Stimulated activated CD8-positive, alpha-beta memory T cell treated with anti-CD3 and anti-CD28 coated beads, Interleukin-4, amount 100 ng/mL, for 4 hours (primary cell): ENCODE measurements around the gene AXDND1.
"Not testable (repeated sequence)": the region's sequence is repeated elsewhere in the genome, so short reads cannot be mapped to it uniquely, and the experiment has no call there.

Experiments used
- DNase-seq, 2 donors: peaks; one replicate each; pipeline ENCODE4 v3.0.0-alpha.2; 2020; ENCODE audit warnings: low read depth in 2 of 2, low spot score in 1 of 2

AXDND1 gene

DNA sequence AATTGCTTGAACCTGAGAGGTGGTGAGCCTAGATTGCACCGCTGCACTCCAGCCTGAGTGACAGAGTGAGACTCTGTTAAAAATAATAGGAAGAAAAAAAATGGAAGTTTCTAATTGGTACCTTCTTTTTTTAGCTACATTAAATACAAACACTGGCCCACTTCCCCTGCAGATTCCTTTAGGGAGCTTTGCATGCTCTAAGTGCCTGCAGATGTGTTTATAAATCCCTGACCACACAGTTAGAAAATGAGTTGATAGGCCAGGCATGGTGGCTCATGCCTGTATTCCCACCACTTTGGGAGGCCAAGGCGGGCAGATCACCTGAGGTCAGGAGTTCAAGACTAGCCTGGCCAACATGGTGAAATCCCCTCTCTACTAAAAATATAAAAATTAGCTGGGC lies 4.1 kb upstream of the AXDND1 start:
- DNase-seq = not testable (repeated sequence)

DNA sequence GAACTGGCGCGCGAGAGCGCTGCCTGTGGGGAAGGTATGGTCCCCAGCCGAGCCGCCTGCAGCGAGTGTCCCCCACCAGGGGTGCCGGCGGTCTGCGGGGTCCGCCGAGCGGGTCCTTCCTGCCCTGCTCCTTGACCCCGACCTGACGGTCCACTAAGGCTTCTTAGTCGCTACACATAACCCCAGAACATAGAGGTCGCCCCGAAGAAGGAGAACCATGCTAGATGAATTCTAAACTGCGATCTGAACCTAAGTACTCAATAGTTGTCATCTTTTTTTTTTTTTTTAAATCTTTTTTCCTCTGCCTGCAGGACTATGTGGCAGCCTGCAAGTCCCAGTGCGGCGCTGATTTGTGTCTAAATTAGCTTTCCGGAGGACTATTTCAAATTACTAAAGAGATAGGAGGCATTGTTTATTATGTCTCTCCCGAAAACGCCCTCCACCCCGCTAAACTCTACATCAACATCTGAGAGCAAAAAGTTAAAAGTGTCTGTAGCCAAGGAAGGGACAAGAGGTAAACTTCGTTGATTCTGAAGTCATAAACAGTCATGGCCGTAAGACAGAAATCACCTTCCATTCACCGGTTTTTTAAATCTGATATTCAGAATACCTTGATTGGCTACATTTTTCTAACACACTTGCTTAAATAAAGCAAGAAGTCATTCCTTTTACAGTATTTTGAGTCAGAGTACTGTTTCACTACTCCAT lies 476 bp downstream of the AXDND1 start:
- DNase-seq = no peak

DNA sequence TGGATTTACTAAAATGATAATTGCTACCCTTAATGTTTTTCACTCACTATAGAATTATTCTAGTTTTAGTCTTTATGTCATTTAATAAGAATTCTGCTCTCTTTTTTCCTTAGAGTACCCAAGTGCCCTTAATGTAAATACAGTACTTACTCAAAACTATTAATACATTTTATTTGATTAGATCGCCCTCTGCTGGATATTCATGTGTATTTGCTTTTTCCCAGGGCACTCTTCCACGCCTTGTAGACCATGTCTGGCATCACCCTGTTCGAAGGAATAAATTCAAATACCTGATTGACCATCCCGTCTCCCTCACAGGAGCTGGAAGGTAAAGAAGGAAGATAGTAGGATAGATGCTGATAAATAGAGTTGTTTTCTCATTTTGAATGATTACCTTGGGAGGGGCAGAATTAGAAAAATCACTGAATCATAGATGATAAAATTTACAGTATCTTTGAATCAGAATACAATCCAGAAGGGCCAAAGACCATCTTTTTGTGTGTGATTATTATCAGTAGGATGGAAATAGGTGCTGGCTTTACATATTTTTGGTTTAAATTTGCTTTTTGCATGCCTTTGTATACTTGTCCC lies 4.1 kb downstream of the AXDND1 start:
- DNase-seq = no peak

DNA sequence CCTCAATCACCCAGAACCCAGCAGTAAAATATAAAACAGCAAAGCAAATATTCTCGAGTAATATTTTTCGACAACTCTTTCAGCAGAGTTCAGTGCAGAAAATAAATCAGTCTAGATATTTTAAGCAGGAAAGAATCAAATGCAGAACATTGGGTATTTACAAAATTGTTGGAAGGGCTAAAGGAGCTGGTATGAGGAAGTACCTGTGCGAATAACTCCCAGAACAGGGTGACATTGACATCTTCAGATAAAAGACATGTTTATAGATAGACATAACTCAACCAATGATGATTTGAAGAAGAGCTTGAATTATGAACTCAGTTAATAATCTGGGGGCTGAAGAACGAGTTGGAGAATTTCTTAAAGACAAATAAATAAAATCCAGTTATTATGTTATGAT lies 6.4 kb downstream of the AXDND1 start:
- no peak for DNase-seq

DNA sequence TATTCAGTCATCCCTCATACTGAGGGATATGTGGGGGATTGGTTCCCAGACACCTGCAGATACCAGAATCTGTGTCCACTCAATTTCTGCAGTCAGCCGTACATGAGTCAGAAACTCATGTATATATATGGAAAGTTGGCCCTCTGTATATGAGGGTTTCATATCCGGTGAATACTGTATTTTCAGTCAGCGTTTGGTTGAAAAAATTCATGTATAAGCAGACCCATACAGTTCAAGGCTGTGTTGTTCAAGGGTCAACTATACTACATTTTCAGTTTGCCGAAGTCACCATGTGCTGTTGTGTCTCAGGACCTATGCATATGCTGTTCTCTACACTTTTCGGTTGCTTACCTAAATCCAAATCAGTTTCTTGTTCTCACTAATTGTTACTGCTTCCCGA lies 10.5 kb downstream of the AXDND1 start:
- DNase-seq = no peak

DNA sequence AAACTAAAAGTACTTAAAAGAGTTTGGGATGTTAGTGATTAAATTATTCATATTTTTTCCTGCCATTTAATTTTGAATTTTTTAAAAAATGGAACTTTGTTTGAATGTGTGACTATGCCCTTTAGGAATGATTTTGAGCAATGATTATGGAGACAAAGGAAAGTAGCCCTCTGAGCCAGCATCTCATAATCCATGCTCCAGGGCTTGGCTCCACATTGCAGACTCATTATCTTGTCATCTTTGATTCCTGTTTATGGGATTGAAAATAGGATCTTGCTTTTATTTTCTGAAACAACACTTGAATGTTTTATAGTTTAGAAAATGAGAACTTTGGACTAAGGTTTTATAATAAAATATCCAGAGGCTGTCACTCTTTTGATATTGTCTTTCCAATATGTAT lies 14.5 kb downstream of the AXDND1 start:
- DNase-seq = no peak

DNA sequence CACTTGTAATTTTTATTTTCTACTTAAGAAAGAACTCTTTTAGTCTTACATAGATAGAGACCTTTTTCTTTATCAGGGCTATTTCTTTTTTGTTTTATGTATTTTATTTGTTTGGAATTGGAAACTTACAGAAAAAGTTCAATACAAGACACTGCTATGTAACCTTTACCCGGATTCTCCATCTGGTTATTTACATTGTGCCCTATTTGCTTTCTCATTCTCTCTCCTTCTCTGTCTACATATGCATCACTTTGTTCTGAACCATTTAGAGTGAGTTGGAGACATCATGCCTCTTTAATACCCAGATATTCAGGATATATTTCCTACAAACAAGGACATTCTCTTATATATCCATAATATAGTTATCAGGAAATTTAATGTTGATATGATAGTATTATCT lies 18.3 kb downstream of the AXDND1 start:
- no peak for DNase-seq

DNA sequence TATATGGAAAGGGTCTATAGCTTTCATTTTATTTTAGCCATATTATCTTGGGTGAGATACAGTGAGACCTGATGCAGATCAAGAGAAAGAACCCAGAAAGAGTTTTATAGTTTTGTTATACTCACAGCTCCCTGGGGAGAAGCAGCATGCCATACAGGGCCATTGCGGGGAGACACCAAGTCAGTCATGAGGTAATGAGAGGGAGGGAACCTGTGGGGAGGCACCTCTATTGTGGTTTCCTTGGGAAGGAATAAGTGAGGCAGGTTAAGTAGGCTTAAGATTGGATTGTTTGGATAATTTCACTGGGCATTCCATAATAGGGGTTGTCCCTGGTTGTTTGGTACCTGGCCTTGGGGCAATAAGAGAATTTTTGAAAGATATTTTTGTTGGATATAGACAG lies 19.7 kb downstream of the AXDND1 start:
- DNase-seq = no peak

DNA sequence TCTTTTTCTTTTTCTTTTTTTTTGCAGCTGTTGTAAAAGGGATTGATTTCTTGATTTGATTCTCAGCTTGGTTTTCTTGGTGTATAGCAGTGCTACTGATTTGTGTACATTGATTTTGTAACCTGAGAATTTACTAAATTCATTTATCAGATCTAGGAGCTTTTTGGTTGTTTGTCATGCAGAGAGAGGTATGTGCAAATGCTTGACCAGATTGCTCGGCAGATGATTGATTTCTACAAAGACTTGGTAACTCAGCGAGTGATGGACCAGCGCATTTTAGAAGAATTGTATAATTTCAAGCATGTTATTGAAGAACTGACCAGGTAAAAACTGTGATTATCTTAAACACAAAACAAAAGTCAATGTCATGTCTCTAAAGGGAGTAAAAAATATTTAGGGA lies 27.9 kb downstream of the AXDND1 start:
- no peak for DNase-seq

DNA sequence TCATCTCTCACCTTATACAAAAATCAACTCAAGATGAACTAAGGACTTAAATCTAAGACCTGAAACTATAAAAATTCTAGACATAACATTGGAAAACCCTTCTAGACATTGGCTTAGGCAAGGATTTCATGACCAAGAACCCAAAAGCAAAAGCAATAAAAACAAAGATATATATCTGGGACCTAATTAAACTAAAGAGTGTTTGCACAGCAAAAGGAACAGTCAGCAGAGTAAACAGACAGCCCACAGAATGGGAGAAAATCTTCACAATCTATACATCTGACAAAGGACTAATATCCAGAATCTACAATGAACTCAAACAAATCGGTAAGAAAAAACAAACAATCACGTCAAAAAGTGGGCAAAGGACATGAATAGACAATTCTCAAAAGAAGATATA lies 33.6 kb downstream of the AXDND1 start:
- not testable (repeated sequence) for DNase-seq

DNA sequence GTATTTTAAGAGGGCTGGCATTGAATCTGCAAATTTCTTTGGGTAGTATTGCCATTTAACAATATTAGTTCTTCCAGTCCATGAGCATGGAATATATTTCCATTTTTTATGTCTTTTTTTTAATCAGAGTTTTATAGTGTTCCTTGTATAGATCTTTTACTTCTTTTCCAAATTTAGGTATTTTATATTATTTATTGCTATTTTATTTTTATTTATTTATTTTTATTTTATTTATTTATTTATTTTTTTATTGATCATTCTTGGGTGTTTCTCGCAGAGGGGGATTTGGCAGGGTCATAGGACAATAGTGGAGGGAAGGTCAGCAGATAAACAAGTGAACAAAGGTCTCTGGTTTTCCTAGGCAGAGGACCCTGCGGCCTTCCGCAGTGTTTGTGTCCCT lies 52.0 kb downstream of the AXDND1 start:
- DNase-seq = not testable (repeated sequence)

DNA sequence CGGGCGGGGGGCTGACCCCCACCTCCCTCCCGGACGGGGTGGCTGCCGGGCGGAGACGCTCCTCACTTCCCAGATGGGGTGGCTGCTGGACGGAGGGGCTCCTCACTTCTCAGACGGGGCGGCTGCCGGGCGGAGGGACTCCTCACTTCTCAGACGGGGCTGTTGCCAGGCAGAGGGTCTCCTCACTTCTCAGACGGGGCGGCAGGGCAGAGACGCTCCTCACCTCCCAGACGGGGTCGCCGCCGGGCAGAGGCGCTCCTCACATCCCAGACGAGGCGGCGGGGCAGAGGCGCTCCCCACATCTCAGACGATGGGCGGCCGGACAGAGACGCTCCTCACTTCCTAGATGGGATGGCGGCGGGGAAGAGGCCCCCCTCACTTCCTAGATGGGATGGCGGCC lies 52.9 kb downstream of the AXDND1 start:
- not testable (repeated sequence) for DNase-seq

DNA sequence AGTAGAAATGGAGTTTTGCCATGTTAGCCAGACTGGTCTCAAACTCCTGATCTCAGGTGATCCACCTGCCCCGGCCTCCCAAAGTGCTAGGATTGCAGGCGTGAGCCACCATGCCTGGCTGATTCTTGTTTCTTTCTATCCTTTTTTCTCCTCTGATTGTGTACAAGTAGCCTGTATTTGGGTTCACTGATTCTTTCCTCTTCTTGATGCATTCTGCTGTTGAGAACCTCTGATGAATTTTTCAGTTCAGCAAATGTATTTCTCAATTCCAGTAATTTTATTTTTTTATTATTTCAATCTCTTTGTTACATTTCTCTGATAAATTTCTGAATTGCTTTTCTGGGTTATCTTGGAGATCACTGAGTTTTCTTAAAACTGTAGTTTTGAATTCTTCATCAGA lies 58.8 kb downstream of the AXDND1 start:
- no peak for DNase-seq

DNA sequence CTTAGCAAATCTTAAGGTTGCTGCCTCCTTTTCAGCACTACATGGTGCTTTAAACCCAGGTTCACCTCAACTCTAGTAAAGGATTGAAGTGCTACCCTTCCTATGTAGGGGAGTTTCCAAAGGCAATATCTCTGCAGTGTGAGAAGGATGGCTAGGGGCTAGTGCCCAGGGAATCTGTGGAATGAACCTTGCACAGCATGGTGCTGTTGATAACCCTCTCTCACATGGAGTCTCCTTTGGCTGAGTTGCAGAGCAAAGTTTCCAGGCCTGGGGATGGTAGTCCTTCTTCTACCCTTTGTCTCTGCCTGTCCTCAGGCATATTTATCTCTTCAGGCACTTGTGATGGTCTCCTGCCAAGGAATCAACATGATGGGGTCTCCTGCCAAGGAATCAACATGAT lies 59.4 kb downstream of the AXDND1 start:
- no peak for DNase-seq

DNA sequence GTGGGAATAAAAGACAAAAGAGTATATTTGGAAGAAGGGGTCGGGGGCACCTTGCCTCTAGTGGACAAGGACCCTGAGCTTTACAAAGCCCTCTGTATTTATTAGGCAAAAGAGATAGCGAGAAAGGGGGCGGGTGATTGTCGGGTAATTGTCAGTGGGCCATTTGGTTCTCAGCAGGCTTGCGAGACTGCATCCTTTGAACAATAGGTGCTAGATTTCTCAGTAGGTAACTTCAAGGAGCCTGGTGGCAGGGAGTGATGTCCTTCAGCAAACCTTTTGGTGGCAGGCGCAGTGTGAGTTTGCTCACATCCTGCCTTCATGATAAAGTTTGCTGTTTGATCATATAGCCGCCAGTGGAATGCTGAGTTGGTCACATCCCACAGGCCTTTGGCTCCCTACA lies 71.4 kb downstream of the AXDND1 start:
- DNase-seq = no peak

DNA sequence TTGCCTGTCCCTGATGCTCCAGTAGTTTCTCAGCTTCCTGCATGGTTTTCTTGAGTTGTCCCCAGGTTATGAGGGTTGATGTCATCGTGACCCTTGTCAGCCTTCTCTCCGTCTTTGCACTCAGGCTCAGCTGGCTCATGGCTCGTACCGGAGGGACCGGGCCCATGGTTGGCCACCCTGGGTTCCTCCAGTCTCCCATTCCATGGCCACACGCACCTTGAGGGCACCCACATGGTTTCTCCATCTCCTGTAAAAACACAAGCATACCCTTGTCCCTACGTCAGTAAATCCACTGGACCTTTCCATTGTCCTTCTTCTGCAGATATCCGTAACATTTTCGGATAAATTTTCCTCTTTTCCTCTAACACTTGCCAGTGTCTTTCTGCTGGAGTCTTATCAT lies 73.9 kb downstream of the AXDND1 start:
- DNase-seq = not testable (repeated sequence)

DNA sequence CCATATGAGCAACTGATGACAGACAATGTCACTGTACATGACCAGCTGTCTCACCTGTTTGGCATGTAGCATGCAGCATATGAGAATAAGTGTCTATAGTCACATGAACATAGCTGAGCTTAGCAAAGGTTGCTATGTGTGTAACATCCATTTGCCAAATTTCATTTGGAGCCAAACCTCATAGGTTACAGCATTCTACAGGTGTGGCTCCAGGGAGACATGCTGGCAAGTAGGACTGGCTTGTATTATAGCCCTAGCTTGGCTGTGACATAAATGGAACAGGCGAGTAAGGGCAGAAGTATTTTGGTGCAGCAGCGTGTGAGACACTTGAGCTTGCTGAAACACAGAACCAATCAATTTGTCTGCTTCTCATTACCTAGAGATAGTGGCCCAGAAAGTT lies 74.5 kb downstream of the AXDND1 start:
- not testable (repeated sequence) for DNase-seq

DNA sequence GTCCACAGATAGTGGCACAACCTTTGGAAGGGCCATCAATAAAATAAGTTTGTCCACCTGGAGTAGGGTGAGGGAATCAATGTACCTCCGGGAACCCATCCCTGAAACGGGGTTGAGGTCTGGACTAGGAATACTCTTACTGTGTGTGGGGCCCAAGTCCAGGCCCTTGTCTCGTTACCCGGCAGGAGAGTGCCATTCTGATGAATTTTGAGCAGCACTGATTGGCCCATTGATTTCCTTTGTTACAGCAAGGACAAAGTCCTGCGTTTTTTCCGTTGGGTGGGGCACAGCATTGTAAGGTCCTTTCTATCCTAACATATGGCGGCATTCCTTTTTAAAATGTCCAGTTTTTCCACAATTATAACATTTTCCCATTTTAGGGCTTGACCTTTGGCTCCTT lies 75.2 kb downstream of the AXDND1 start:
- DNase-seq = no peak

DNA sequence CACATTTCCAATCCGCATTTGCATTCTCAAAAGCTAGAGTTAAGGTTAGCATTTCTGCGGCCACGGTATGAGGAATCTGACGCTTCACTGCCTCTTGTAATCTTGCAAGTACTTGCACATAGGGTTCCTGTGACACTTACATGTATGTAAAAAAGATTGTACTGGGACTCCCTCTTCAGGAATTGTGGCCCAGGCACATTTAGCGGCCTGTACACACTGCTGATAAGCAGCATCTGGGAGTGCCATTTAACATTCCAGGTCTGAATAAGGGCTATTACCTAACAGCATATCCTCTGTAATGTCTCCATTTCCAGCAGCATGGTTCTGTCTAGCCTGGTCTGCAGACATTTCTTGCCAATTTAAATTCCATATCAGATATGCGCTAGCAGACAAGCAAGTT lies 75.7 kb downstream of the AXDND1 start:
- no peak for DNase-seq

DNA sequence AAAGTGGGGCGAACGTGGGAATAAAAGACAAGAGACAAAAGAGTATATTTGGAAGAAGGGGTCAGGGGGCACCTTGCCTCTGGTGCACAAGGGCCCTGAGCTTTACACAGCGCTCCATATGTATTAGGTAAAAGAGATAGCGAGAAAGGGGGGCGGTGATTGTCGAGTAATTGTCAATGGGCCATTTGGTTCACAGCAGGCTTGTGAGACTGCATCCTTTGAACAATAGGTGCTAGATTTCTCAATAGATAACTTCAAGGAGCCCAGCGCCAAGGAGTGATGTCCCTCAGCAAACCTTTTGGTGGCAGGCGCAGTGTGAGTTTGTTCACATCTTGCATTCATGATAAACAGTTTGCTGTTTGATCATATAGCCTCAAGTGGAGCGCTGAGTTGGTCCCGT lies 77.1 kb downstream of the AXDND1 start:
- DNase-seq = not testable (repeated sequence)

DNA sequence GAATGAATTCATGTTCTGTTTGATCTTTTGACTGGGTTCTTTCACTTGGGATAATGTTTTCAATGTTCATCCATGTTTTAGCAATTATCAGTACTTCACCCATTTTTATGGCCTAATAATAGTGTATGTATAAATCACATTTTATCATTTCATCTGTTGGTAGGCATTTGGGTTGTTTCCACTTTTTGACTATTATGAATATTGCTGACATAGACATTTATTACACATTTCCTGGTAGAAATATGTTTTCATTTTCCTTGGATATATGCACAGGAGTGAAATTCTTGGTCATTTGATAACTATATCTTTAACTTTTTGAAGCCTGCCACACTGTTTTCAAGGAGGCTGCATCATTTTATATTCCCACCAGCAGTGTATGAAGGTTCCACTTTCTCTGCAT lies 79.8 kb downstream of the AXDND1 start:
- no peak for DNase-seq

DNA sequence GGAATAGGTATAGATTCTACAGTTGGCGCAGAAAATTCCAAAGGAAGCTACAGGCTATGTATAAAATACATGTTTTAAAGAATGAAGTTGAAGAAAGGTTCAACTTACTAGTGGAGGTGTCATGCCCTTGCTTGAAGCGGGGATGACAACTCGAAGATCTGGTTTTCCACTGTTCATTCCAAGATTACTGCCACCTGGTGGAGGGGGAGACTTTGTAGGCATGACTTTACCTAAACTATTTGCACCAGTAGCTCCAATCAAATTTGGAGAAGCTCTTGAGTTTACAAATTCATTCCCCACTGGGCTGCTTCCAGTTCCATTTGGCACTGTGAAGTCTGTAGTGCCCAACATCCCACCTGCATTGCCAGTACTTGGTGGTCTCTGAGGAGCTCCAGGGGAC lies 81.7 kb downstream of the AXDND1 start:
- DNase-seq = no peak

DNA sequence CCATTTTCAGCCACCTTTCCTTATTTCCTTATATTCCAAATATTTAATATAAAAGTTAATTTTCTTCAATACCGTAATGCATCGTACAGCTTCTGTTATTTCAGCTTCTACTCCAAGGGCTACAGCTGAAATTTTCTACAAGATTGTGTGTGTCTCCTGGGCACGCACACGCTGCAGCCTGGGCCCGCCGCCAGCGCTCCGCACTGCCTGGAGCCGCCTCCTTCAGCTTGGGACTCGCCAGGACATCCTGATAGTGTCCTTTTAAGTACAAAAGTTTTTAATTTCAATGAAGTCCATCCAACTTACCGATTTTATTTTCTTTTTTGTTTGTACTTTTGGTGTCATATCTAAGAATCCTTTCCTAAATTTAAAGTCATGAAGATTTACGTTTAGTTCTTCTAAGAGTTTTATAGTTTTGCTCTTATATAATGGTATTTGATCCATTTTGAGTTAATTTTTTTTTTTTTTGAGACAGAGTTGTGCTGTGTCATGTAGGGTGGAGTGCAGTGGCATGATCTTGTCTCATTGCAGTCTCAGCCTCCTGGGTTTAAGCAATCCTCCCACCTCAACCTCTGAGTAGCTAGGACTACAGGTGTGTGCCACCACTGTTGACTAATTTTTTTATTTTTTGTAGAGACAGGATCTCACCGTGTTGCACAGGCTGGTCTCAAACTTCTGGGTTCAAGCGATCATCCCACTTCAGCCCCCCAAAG lies 82.8 kb downstream of the AXDND1 start:
- no peak for DNase-seq
